Liver (tissue), 9 donors: ENCODE results near the gene S100PBP. TPM values are rescaled to one million over a fixed set of nuclear protein-coding genes. Genes with fewer than 3 reads are reported as not detected.

Source experiments
- DNase-seq: peaks from one replicate; pipeline ENCODE4 v3.0.0-alpha.2; 2017; ENCODE audit warnings: low spot score
- H3K27ac ChIP-seq, 2 donors: one replicate each; pipeline ENCODE4 v1.7.0; 2013; ENCODE audit warnings: inconsistent platforms in 2 of 2, low read length in 2 of 2, control low read depth in 1 of 2, low read depth in 1 of 2, mild to moderate bottlenecking in 1 of 2
- H3K27me3 ChIP-seq, 4 donors: one replicate each; pipeline versions ENCODE4 v1.6.1 to v1.7.0; 2013; ENCODE audit warnings: low read length in 3 of 4, inconsistent platforms in 1 of 4, mild to moderate bottlenecking in 1 of 4, moderate library complexity in 1 of 4; ENCODE audit not compliant: control insufficient read depth in 4 of 4, insufficient read depth in 4 of 4
- H3K36me3 ChIP-seq, 4 donors: one replicate each; pipeline versions ENCODE4 v1.6.1 to v1.7.0; 2013; ENCODE audit warnings: low read length in 3 of 4, mild to moderate bottlenecking in 3 of 4, low read depth in 1 of 4, moderate library complexity in 1 of 4; ENCODE audit not compliant: control insufficient read depth in 4 of 4, insufficient read depth in 3 of 4
- H3K4me1 ChIP-seq, 4 donors: one replicate each; pipeline versions ENCODE4 v1.6.1 to v1.7.0; 2013; ENCODE audit warnings: low read length in 3 of 4, mild to moderate bottlenecking in 3 of 4, moderate library complexity in 1 of 4; ENCODE audit not compliant: control insufficient read depth in 4 of 4, insufficient read depth in 4 of 4
- H3K4me3 ChIP-seq, 3 donors: one replicate each; pipeline versions ENCODE4 v1.6.1 to v1.7.0; 2013; ENCODE audit warnings: low read length in 3 of 3, control low read depth in 1 of 3, low read depth in 1 of 3, mild to moderate bottlenecking in 1 of 3
- H3K9ac ChIP-seq, 2 donors: one replicate each; pipeline ENCODE4 v1.7.0; 2013; ENCODE audit warnings: low read length in 2 of 2, mild to moderate bottlenecking in 2 of 2, moderate library complexity in 2 of 2, control low read depth in 1 of 2, low read depth in 1 of 2
- H3K9me3 ChIP-seq, 4 donors: one replicate each; pipeline versions ENCODE4 v1.6.1 to v1.7.0; 2013; ENCODE audit warnings: low read length in 3 of 4; ENCODE audit not compliant: control insufficient read depth in 4 of 4
- CTCF ChIP-seq: fragments of 150-350 bp; IDR thresholded peaks from 2 replicates; pipeline ENCODE4 v1.5.1; 2017; ENCODE audit warnings: improper control_type of control experiment, low read depth, low read length; ENCODE audit not compliant: missing input control
- EGR1 ChIP-seq, 2 donors: IDR thresholded peaks; 2 replicates each; pipeline ENCODE4 v1.6.1; 2016 to 2018; ENCODE audit warnings: antibody characterized with exemption in 2 of 2, low read depth in 2 of 2
- FOXA1 ChIP-seq: IDR thresholded peaks from 2 replicates; pipeline ENCODE4 v1.6.1; 2016; ENCODE audit warnings: antibody characterized with exemption
- FOXA2 ChIP-seq: IDR thresholded peaks from 2 replicates; pipeline ENCODE4 v1.6.1; 2016; ENCODE audit warnings: antibody characterized with exemption
- GABPA ChIP-seq, 2 donors: IDR thresholded peaks in 1 of 2; conservative IDR thresholded peaks in 1 of 2; 2 replicates each; pipeline ENCODE4 v1.6.1; 2016; ENCODE audit warnings: antibody characterized with exemption in 2 of 2, mild to moderate bottlenecking in 1 of 2, moderate library complexity in 1 of 2
- HNF4A ChIP-seq, 2 donors: conservative IDR thresholded peaks; 2 replicates each; pipeline ENCODE4 v1.6.1; 2016; ENCODE audit warnings: antibody characterized with exemption in 2 of 2, mild to moderate bottlenecking in 2 of 2
- HNF4G ChIP-seq: IDR thresholded peaks from 2 replicates; pipeline ENCODE4 v1.6.1; 2016; ENCODE audit warnings: antibody characterized with exemption
- JUND ChIP-seq, 2 donors: IDR thresholded peaks; 2 replicates each; pipeline ENCODE4 v1.6.1; 2016; ENCODE audit warnings: antibody characterized with exemption in 2 of 2
- MAX ChIP-seq: IDR thresholded peaks from 2 replicates; pipeline ENCODE4 v1.6.1; 2016; ENCODE audit warnings: antibody characterized with exemption
- NR2F2 ChIP-seq: IDR thresholded peaks from 2 replicates; pipeline ENCODE4 v1.6.1; 2016; ENCODE audit warnings: antibody characterized with exemption
- RAD21 ChIP-seq, 2 donors: IDR thresholded peaks; 2 replicates each; pipeline ENCODE4 v1.6.1; 2016; ENCODE audit warnings: antibody characterized with exemption in 2 of 2, mild to moderate bottlenecking in 2 of 2
- RXRA ChIP-seq, 2 donors: IDR thresholded peaks; 2 replicates each; pipeline ENCODE4 v1.6.1; 2017 to 2018; ENCODE audit warnings: antibody characterized with exemption in 2 of 2, mild to moderate bottlenecking in 1 of 2
- SP1 ChIP-seq: IDR thresholded peaks from 2 replicates; pipeline ENCODE4 v1.6.1; 2018; ENCODE audit warnings: antibody characterized with exemption, mild to moderate bottlenecking
- YY1 ChIP-seq: IDR thresholded peaks from 2 replicates; pipeline ENCODE4 v1.6.1; 2016; ENCODE audit warnings: antibody characterized with exemption, mild to moderate bottlenecking
- ZBTB33 ChIP-seq: IDR thresholded peaks from 2 replicates; pipeline ENCODE4 v1.6.1; 2016; ENCODE audit warnings: antibody characterized with exemption
- WGBS: extraction: QIAGEN DNeasy Blood & Tissue Kit; methylation state at CpG from one replicate; pipeline ENCODE4 v1.1.7; 2013; 5-methylcytosine and 5-hydroxymethylcytosine counted together
- polyA plus RNA-seq, 2 donors: library from polyadenylated mRNA; stranded (reverse) in 1 of 2; unstranded in 1 of 2; fragments of 200-250 nt in 1 of 2; fragments of >200 nt in 1 of 2; fragmentation: Nextera tagmentation in 1 of 2; extraction: Ambion mirVana in 1 of 2; gene quantifications; one replicate each; pipeline versions ENCODE4 v1.2.1 to v1.2.3, GENCODE V29; 2013 to 2015
- total RNA-seq, 2 donors: library from RNA; depleted of rRNA; stranded (reverse); fragments of >200 nt; gene quantifications; one replicate each; pipeline ENCODE4 v1.2.3, GENCODE V29; 2014
- TF ChIP-seq, protein P1 (sequence below): IDR thresholded peaks from 2 replicates; pipeline ENCODE4 v1.6.1; 2016; ENCODE audit warnings: antibody characterized with exemption
- TF ChIP-seq, protein P2 (sequence below): IDR thresholded peaks from 2 replicates; pipeline ENCODE4 v1.6.1; 2016; ENCODE audit warnings: antibody characterized with exemption, mild to moderate bottlenecking
- donor health status: healthy.
- donor health status: healthy.
- donor health status: healthy.
- donor health status: healthy.
- donor health status: healthy.

Gene S100PBP
- total and polyA plus RNA-seq, 4 donors, result 1.9 to 24.8 (median 11.1) TPM

- TF ChIP-seq MAX (no peak), ZBTB33 (no peak), HNF4G (no peak), CTCF (no peak), SP1 (no peak), JUND (IDR thresholded peaks at IDR 0.05) (no peak), FOXA2 (no peak), HNF4A (conservative IDR thresholded peaks at IDR 0.05) (no peak), EGR1 (IDR thresholded peaks at IDR 0.05; ENCODE audit: low read depth in 2 of 2) (no peak), NR2F2 (no peak), RAD21 (IDR thresholded peaks at IDR 0.05) (no peak), YY1 (no peak), FOXA1 (no peak), RXRA (IDR thresholded peaks at IDR 0.05) (no peak), GABPA (IDR thresholded peaks at IDR 0.05 in 1 of 2, conservative IDR thresholded peaks at IDR 0.05 in 1 of 2) (no peak)
- TF ChIP-seq, protein P1, sequence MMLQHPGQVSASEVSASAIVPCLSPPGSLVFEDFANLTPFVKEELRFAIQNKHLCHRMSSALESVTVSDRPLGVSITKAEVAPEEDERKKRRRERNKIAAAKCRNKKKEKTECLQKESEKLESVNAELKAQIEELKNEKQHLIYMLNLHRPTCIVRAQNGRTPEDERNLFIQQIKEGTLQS, result no peak
- TF ChIP-seq, protein P2, sequence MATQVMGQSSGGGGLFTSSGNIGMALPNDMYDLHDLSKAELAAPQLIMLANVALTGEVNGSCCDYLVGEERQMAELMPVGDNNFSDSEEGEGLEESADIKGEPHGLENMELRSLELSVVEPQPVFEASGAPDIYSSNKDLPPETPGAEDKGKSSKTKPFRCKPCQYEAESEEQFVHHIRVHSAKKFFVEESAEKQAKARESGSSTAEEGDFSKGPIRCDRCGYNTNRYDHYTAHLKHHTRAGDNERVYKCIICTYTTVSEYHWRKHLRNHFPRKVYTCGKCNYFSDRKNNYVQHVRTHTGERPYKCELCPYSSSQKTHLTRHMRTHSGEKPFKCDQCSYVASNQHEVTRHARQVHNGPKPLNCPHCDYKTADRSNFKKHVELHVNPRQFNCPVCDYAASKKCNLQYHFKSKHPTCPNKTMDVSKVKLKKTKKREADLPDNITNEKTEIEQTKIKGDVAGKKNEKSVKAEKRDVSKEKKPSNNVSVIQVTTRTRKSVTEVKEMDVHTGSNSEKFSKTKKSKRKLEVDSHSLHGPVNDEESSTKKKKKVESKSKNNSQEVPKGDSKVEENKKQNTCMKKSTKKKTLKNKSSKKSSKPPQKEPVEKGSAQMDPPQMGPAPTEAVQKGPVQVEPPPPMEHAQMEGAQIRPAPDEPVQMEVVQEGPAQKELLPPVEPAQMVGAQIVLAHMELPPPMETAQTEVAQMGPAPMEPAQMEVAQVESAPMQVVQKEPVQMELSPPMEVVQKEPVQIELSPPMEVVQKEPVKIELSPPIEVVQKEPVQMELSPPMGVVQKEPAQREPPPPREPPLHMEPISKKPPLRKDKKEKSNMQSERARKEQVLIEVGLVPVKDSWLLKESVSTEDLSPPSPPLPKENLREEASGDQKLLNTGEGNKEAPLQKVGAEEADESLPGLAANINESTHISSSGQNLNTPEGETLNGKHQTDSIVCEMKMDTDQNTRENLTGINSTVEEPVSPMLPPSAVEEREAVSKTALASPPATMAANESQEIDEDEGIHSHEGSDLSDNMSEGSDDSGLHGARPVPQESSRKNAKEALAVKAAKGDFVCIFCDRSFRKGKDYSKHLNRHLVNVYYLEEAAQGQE, result no peak
- DNase-seq, result no peak
- Histone ChIP-seq H3K27ac (no peak overlapping the region), H3K9ac (no peak overlapping the region), H3K36me3 (no peaks in the 10 kb centered on the region), H3K4me1 (peaks cover 2 to 27% (median 17%) of the 10 kb centered on the region in 4 donors), H3K9me3 (no peaks in the 10 kb centered on the region), H3K27me3 (no peaks in the 10 kb centered on the region), H3K4me3 (no peak overlapping the region)
- 83% methylated on average over 5 of the region's 5 CpGs for WGBS
These were observed 57.7 kb downstream of the S100PBP start for GRCh38 chr1:32874860-32875752.
